ENCODE results near the gene HDDC2. TPM values are rescaled to one million over a fixed set of nuclear protein-coding genes. Genes with fewer than 3 reads are reported as not detected.

The HDDC2 gene
- total RNA-seq, 1 donor from 2014 or later = 26.6 TPM

GRCh38 chr6:125307150-125307838, 5.5 kb upstream of the HDDC2 start:
- Histone ChIP-seq H3K9me3 (ENCODE audit: control insufficient read depth in 3 of 3, low read length in 3 of 3) (no peaks in the 10 kb centered on the region), H3K27ac (ENCODE audit: low read depth, low read length) (peak overlapping the region; percentile 44), H3K4me1 (ENCODE audit: control insufficient read depth in 3 of 3, insufficient read depth in 3 of 3, low read length in 3 of 3) (peaks cover 8 to 11% (median 10%) of the 10 kb centered on the region in 3 donors), H3K4me3 (ENCODE audit: low read length in 3 of 3) (no peak overlapping the region), H3K9ac (ENCODE audit: low read depth in 1 of 3, low read length in 3 of 3) (no peak overlapping the region), H3K36me3 (ENCODE audit: control insufficient read depth in 3 of 3, insufficient read depth in 3 of 3, low read length in 3 of 3) (no peaks in the 10 kb centered on the region), H3K27me3 (ENCODE audit: control insufficient read depth in 3 of 3, insufficient read depth in 3 of 3, low read length in 3 of 3) (no peaks in the 10 kb centered on the region)

GRCh38 chr6:125306756-125307149, 5.0 kb upstream of the HDDC2 start:
- Histone ChIP-seq H3K9me3 (ENCODE audit: control insufficient read depth in 3 of 3, low read length in 3 of 3) (no peaks in the 10 kb centered on the region), H3K27me3 (ENCODE audit: control insufficient read depth in 3 of 3, insufficient read depth in 3 of 3, low read length in 3 of 3) (no peaks in the 10 kb centered on the region), H3K27ac (ENCODE audit: low read depth, low read length) (no peak overlapping the region), H3K4me1 (ENCODE audit: control insufficient read depth in 3 of 3, insufficient read depth in 3 of 3, low read length in 3 of 3) (peaks cover 8 to 11% (median 10%) of the 10 kb centered on the region in 3 donors), H3K36me3 (ENCODE audit: control insufficient read depth in 3 of 3, insufficient read depth in 3 of 3, low read length in 3 of 3) (no peaks in the 10 kb centered on the region), H3K4me3 (ENCODE audit: low read length in 3 of 3) (no peak overlapping the region), H3K9ac (ENCODE audit: low read depth in 1 of 3, low read length in 3 of 3) (no peak overlapping the region)

GRCh38 chr6:125304970-125305660, 3.3 kb upstream of the HDDC2 start:
- Histone ChIP-seq H3K36me3 (ENCODE audit: control insufficient read depth in 3 of 3, insufficient read depth in 3 of 3, low read length in 3 of 3) (no peaks in the 10 kb centered on the region), H3K4me1 (ENCODE audit: control insufficient read depth in 3 of 3, insufficient read depth in 3 of 3, low read length in 3 of 3) (peaks cover 15% of the 10 kb centered on the region in 3 donors), H3K9me3 (ENCODE audit: control insufficient read depth in 3 of 3, low read length in 3 of 3) (no peaks in the 10 kb centered on the region), H3K9ac (ENCODE audit: low read depth in 1 of 3, low read length in 3 of 3) (no peak overlapping the region), H3K4me3 (ENCODE audit: low read length in 3 of 3) (no peak overlapping the region), H3K27ac (ENCODE audit: low read depth, low read length) (no peak overlapping the region), H3K27me3 (ENCODE audit: control insufficient read depth in 3 of 3, insufficient read depth in 3 of 3, low read length in 3 of 3) (no peaks in the 10 kb centered on the region)

- Histone ChIP-seq H3K27me3 (ENCODE audit: control insufficient read depth in 3 of 3, insufficient read depth in 3 of 3, low read length in 3 of 3) (no peaks in the 10 kb centered on the region), H3K9me3 (ENCODE audit: control insufficient read depth in 3 of 3, low read length in 3 of 3) (no peaks in the 10 kb centered on the region), H3K4me1 (ENCODE audit: control insufficient read depth in 3 of 3, insufficient read depth in 3 of 3, low read length in 3 of 3) (peaks cover 22% of the 10 kb centered on the region in 3 donors), H3K4me3 (ENCODE audit: low read length in 3 of 3) (no peak overlapping the region), H3K9ac (ENCODE audit: low read depth in 1 of 3, low read length in 3 of 3) (no peak overlapping the region), H3K36me3 (ENCODE audit: control insufficient read depth in 3 of 3, insufficient read depth in 3 of 3, low read length in 3 of 3) (peaks cover 7 to 8% (median 7%) of the 10 kb centered on the region in 3 donors), H3K27ac (ENCODE audit: low read depth, low read length) (no peak overlapping the region)
Measured at GRCh38 chr6:125303512-125303854, 1.7 kb upstream of the HDDC2 start.

GRCh38 chr6:125302840-125303511, 1.2 kb upstream of the HDDC2 start:
- Histone ChIP-seq H3K9ac (ENCODE audit: low read depth in 1 of 3, low read length in 3 of 3) (no peak overlapping the region), H3K9me3 (ENCODE audit: control insufficient read depth in 3 of 3, low read length in 3 of 3) (no peaks in the 10 kb centered on the region), H3K27me3 (ENCODE audit: control insufficient read depth in 3 of 3, insufficient read depth in 3 of 3, low read length in 3 of 3) (no peaks in the 10 kb centered on the region), H3K4me3 (ENCODE audit: low read length in 3 of 3) (no peak overlapping the region), H3K36me3 (ENCODE audit: control insufficient read depth in 3 of 3, insufficient read depth in 3 of 3, low read length in 3 of 3) (peaks cover 7 to 9% (median 8%) of the 10 kb centered on the region in 3 donors), H3K4me1 (ENCODE audit: control insufficient read depth in 3 of 3, insufficient read depth in 3 of 3, low read length in 3 of 3) (peaks cover 20 to 21% (median 20%) of the 10 kb centered on the region in 3 donors), H3K27ac (ENCODE audit: low read depth, low read length) (no peak overlapping the region)

GRCh38 chr6:125300992-125301434, 754 bp downstream of the HDDC2 start:
- no peaks in the 10 kb centered on the region for H3K27me3 ChIP-seq (ENCODE audit: control insufficient read depth in 3 of 3, insufficient read depth in 3 of 3, low read length in 3 of 3)
- peaks cover 15 to 22% (median 19%) of the 10 kb centered on the region in 3 donors for H3K36me3 ChIP-seq (ENCODE audit: control insufficient read depth in 3 of 3, insufficient read depth in 3 of 3, low read length in 3 of 3)
- H3K4me1 ChIP-seq (ENCODE audit: control insufficient read depth in 3 of 3, insufficient read depth in 3 of 3, low read length in 3 of 3) = peaks cover 11 to 20% (median 19%) of the 10 kb centered on the region in 3 donors
- peak overlapping the region; percentile 82 to 94 (median 90) for H3K9ac ChIP-seq (ENCODE audit: low read depth in 1 of 3, low read length in 3 of 3)
- peak overlapping the region; percentile 82 to 83 (median 83) for H3K4me3 ChIP-seq (ENCODE audit: low read length in 3 of 3)
- no peaks in the 10 kb centered on the region for H3K9me3 ChIP-seq (ENCODE audit: control insufficient read depth in 3 of 3, low read length in 3 of 3)
- peak overlapping the region; percentile 82 for H3K27ac ChIP-seq (ENCODE audit: low read depth, low read length)

- H3K36me3 ChIP-seq (ENCODE audit: control insufficient read depth in 3 of 3, insufficient read depth in 3 of 3, low read length in 3 of 3) = peaks cover 15 to 22% (median 19%) of the 10 kb centered on the region in 3 donors
- peaks cover 18 to 34% (median 32%) of the 10 kb centered on the region in 3 donors for H3K4me1 ChIP-seq (ENCODE audit: control insufficient read depth in 3 of 3, insufficient read depth in 3 of 3, low read length in 3 of 3)
- H3K4me3 ChIP-seq (ENCODE audit: low read length in 3 of 3) = peak overlapping the region in 1 of 3 donors; percentile 2
- no peak overlapping the region for H3K9ac ChIP-seq (ENCODE audit: low read depth in 1 of 3, low read length in 3 of 3)
- no peaks in the 10 kb centered on the region for H3K9me3 ChIP-seq (ENCODE audit: control insufficient read depth in 3 of 3, low read length in 3 of 3)
- H3K27ac ChIP-seq (ENCODE audit: low read depth, low read length) = no peak overlapping the region
- no peaks in the 10 kb centered on the region for H3K27me3 ChIP-seq (ENCODE audit: control insufficient read depth in 3 of 3, insufficient read depth in 3 of 3, low read length in 3 of 3)
Measured at GRCh38 chr6:125299257-125299656, 2.5 kb downstream of the HDDC2 start.

- Histone ChIP-seq H3K27ac (ENCODE audit: low read depth, low read length) (no peak overlapping the region), H3K4me1 (ENCODE audit: control insufficient read depth in 3 of 3, insufficient read depth in 3 of 3, low read length in 3 of 3) (peaks cover 18 to 40% (median 32%) of the 10 kb centered on the region in 3 donors), H3K36me3 (ENCODE audit: control insufficient read depth in 3 of 3, insufficient read depth in 3 of 3, low read length in 3 of 3) (peaks cover 19 to 28% (median 27%) of the 10 kb centered on the region in 3 donors), H3K4me3 (ENCODE audit: low read length in 3 of 3) (no peak overlapping the region), H3K9ac (ENCODE audit: low read depth in 1 of 3, low read length in 3 of 3) (no peak overlapping the region), H3K9me3 (ENCODE audit: control insufficient read depth in 3 of 3, low read length in 3 of 3) (no peaks in the 10 kb centered on the region), H3K27me3 (ENCODE audit: control insufficient read depth in 3 of 3, insufficient read depth in 3 of 3, low read length in 3 of 3) (no peaks in the 10 kb centered on the region)
Measured at GRCh38 chr6:125296471-125296870, 5.3 kb downstream of the HDDC2 start.

GRCh38 chr6:125294925-125295324, 6.8 kb downstream of the HDDC2 start:
- peaks cover 12 to 29% (median 23%) of the 10 kb centered on the region in 3 donors for H3K4me1 ChIP-seq (ENCODE audit: control insufficient read depth in 3 of 3, insufficient read depth in 3 of 3, low read length in 3 of 3)
- H3K9ac ChIP-seq (ENCODE audit: low read depth in 1 of 3, low read length in 3 of 3) = peak overlapping the region in 1 of 3 donors; percentile 41
- H3K9me3 ChIP-seq (ENCODE audit: control insufficient read depth in 3 of 3, low read length in 3 of 3) = no peaks in the 10 kb centered on the region
- no peak overlapping the region for H3K4me3 ChIP-seq (ENCODE audit: low read length in 3 of 3)
- no peak overlapping the region for H3K27ac ChIP-seq (ENCODE audit: low read depth, low read length)
- no peaks in the 10 kb centered on the region for H3K27me3 ChIP-seq (ENCODE audit: control insufficient read depth in 3 of 3, insufficient read depth in 3 of 3, low read length in 3 of 3)
- peaks cover 19 to 34% (median 26%) of the 10 kb centered on the region in 3 donors for H3K36me3 ChIP-seq (ENCODE audit: control insufficient read depth in 3 of 3, insufficient read depth in 3 of 3, low read length in 3 of 3)
